H9 (cell line): ENCODE results near the gene SEMA5A. TPM values are rescaled to one million over a fixed set of nuclear protein-coding genes. Genes with fewer than 3 reads are reported as not detected.

Source experiments
- DNase-seq: peaks from one replicate; pipeline ENCODE4 v3.0.0-alpha.2; 2017
- H2AFZ ChIP-seq: one replicate; pipeline ENCODE4 v1.6.1; 2013; ENCODE audit warnings: mild to moderate bottlenecking, low read length, control low read depth, moderate library complexity
- H2AK5ac ChIP-seq: 2 replicates; pipeline ENCODE4 v1.6.1; 2013; ENCODE audit warnings: low read length, control low read depth, mixed read lengths; ENCODE audit not compliant: insufficient read length
- H2BK120ac ChIP-seq: one replicate; pipeline ENCODE4 v1.6.1; 2013; ENCODE audit warnings: low read depth, mild to moderate bottlenecking, low read length, control low read depth, inconsistent platforms; ENCODE audit not compliant: poor library complexity, severe bottlenecking
- H2BK12ac ChIP-seq: 2 replicates; pipeline ENCODE4 v1.6.1; 2013; ENCODE audit warnings: low read length, control low read depth, mixed read lengths, low read depth; ENCODE audit not compliant: insufficient read length
- H2BK15ac ChIP-seq: 2 replicates; pipeline ENCODE4 v1.6.1; 2013; ENCODE audit warnings: low read depth, low read length, control low read depth
- H2BK20ac ChIP-seq: one replicate; pipeline ENCODE4 v1.6.1; 2013; ENCODE audit warnings: low read depth, mild to moderate bottlenecking, low read length, control low read depth, inconsistent platforms; ENCODE audit not compliant: poor library complexity, severe bottlenecking
- H2BK5ac ChIP-seq: 2 replicates; pipeline ENCODE4 v1.6.1; 2013; ENCODE audit warnings: low read length, control low read depth, mixed read lengths; ENCODE audit not compliant: insufficient read length
- H3K14ac ChIP-seq: 2 replicates; pipeline ENCODE4 v1.6.1; 2013; ENCODE audit warnings: low read length, control low read depth; ENCODE audit not compliant: insufficient read depth
- H3K18ac ChIP-seq: 2 replicates; pipeline ENCODE4 v1.6.1; 2013; ENCODE audit warnings: low read depth, mild to moderate bottlenecking, mixed read lengths, low read length, control low read depth; ENCODE audit not compliant: insufficient read length
- H3K23ac ChIP-seq: 2 replicates; pipeline ENCODE4 v1.6.1; 2013; ENCODE audit warnings: low read length, control low read depth, mixed read lengths, low read depth; ENCODE audit not compliant: insufficient read length
- H3K23me2 ChIP-seq: 2 replicates; pipeline ENCODE4 v1.6.1; 2013; ENCODE audit warnings: low read depth, mild to moderate bottlenecking, mixed read lengths, low read length, control low read depth; ENCODE audit not compliant: insufficient read length, poor library complexity, severe bottlenecking
- H3K27ac ChIP-seq: 2 replicates; pipeline ENCODE4 v1.5.1; 2013; ENCODE audit warnings: low read length, control low read depth, mixed read lengths, low read depth; ENCODE audit not compliant: insufficient read length
- H3K27me3 ChIP-seq: 2 replicates; pipeline ENCODE4 v1.6.1; 2013; ENCODE audit warnings: low read length, control low read depth, inconsistent platforms; ENCODE audit not compliant: insufficient read depth
- H3K4ac ChIP-seq: 2 replicates; pipeline ENCODE4 v1.6.1; 2013; ENCODE audit warnings: low read depth, mild to moderate bottlenecking, control low read depth, inconsistent platforms, low read length, moderate library complexity
- H3K4me1 ChIP-seq: 2 replicates; pipeline ENCODE4 v1.6.1; 2013; ENCODE audit warnings: low read length, control low read depth, inconsistent platforms; ENCODE audit not compliant: insufficient read depth
- H3K4me2 ChIP-seq: 2 replicates; pipeline ENCODE4 v1.6.1; 2013; ENCODE audit warnings: low read length, control low read depth, mixed read lengths; ENCODE audit not compliant: insufficient read length, insufficient read depth
- H3K56ac ChIP-seq: 2 replicates; pipeline ENCODE4 v1.6.1; 2013; ENCODE audit warnings: low read depth, mild to moderate bottlenecking, mixed read lengths, low read length, control low read depth; ENCODE audit not compliant: insufficient read length
- H3K79me1 ChIP-seq: 2 replicates; pipeline ENCODE4 v1.6.1; 2013; ENCODE audit warnings: low read depth, mild to moderate bottlenecking, moderate library complexity, low read length, control low read depth, inconsistent platforms; ENCODE audit not compliant: insufficient read depth, poor library complexity, severe bottlenecking
- H3K79me2 ChIP-seq: 2 replicates; pipeline ENCODE4 v1.6.1; 2013; ENCODE audit warnings: low read length, control low read depth, inconsistent platforms; ENCODE audit not compliant: insufficient read depth
- H3K9ac ChIP-seq: 2 replicates; pipeline ENCODE4 v1.6.1; 2013; ENCODE audit warnings: low read length, control low read depth, mixed read lengths; ENCODE audit not compliant: insufficient read length; ENCODE audit errors: extremely low read depth
- H3K9me3 ChIP-seq: one replicate; pipeline ENCODE4 v1.6.1; 2013; ENCODE audit warnings: low read depth, low read length, inconsistent platforms; ENCODE audit not compliant: control insufficient read depth
- H3T11ph ChIP-seq: one replicate; pipeline ENCODE4 v1.6.1; 2013; ENCODE audit warnings: mild to moderate bottlenecking, low read length, control low read depth, inconsistent platforms
- H4K20me1 ChIP-seq: one replicate; pipeline ENCODE4 v1.6.1; 2013; ENCODE audit not compliant: control insufficient read depth, insufficient read length, insufficient read depth
- H4K5ac ChIP-seq: 2 replicates; pipeline ENCODE4 v1.6.1; 2013; ENCODE audit warnings: low read depth, mild to moderate bottlenecking, mixed read lengths, low read length, control low read depth; ENCODE audit not compliant: insufficient read length
- H4K8ac ChIP-seq: replicated peaks from 2 replicates; pipeline ENCODE4 v1.6.1; 2013; ENCODE audit warnings: low read length, control low read depth, mixed read lengths, low read depth; ENCODE audit not compliant: insufficient read length
- H4K91ac ChIP-seq: 2 replicates; pipeline ENCODE4 v1.6.1; 2013; ENCODE audit warnings: low read depth, mild to moderate bottlenecking, moderate library complexity, mixed read lengths, low read length, control low read depth; ENCODE audit not compliant: insufficient read length
- H3K27ac Mint-ChIP-seq, 3 experiments: 2 replicates in 2 of 3; 3 replicates in 1 of 3; pipeline ENCODE4 v1.8.0; 2020 to 2021; ENCODE audit warnings: mixed read lengths in 3 of 3, mild to moderate bottlenecking in 1 of 3, moderate library complexity in 1 of 3
- H3K27me3 Mint-ChIP-seq: 2 replicates; pipeline ENCODE4 v1.8.0; 2021; ENCODE audit warnings: low read depth, mild to moderate bottlenecking, moderate library complexity, mixed read lengths
- H3K36me3 Mint-ChIP-seq, 3 experiments: 2 replicates in 2 of 3; 3 replicates in 1 of 3; pipeline ENCODE4 v1.8.0; 2020 to 2021; ENCODE audit warnings: low read depth in 3 of 3, mixed read lengths in 3 of 3; ENCODE audit not compliant: insufficient read depth in 1 of 3
- H3K4me1 Mint-ChIP-seq, 2 experiments: 2 replicates each; pipeline ENCODE4 v1.8.0; 2020; ENCODE audit warnings: mixed read lengths in 2 of 2
- H3K4me3 Mint-ChIP-seq, 2 experiments: 2 replicates in 1 of 2; 3 replicates in 1 of 2; pipeline ENCODE4 v1.8.0; 2020 to 2021; ENCODE audit warnings: mild to moderate bottlenecking in 2 of 2, mixed read lengths in 2 of 2, moderate library complexity in 1 of 2
- H3K9me3 Mint-ChIP-seq, 2 experiments: 2 replicates in 1 of 2; 3 replicates in 1 of 2; pipeline ENCODE4 v1.8.0; 2020; ENCODE audit warnings: mild to moderate bottlenecking in 2 of 2, mixed read lengths in 2 of 2, moderate library complexity in 1 of 2
- CTCF ChIP-seq: fragments of 200-600 bp; sonication (generic); conservative IDR thresholded peaks from 3 replicates; pipeline ENCODE4 v1.8.0; 2021; ENCODE audit warnings: antibody characterized with exemption, mild to moderate bottlenecking
- WGBS: extraction: QIAGEN DNeasy Blood & Tissue Kit; methylation state at CpG from one replicate; pipeline ENCODE4 v1.1.7; 2013; ENCODE audit warnings: missing lambda C conversion rate, low lambda C conversion rate, mixed read lengths; ENCODE audit not compliant: insufficient read length; ENCODE audit errors: extremely low coverage; 5-methylcytosine and 5-hydroxymethylcytosine counted together
- total RNA-seq: library from RNA; stranded (reverse); gene quantifications from 2 replicates; pipeline ENCODE4 v1.2.1, GENCODE V29; 2021

Gene SEMA5A
- total RNA-seq, 1 experiment from 2014 or later, result 4.3 TPM

DNA sequence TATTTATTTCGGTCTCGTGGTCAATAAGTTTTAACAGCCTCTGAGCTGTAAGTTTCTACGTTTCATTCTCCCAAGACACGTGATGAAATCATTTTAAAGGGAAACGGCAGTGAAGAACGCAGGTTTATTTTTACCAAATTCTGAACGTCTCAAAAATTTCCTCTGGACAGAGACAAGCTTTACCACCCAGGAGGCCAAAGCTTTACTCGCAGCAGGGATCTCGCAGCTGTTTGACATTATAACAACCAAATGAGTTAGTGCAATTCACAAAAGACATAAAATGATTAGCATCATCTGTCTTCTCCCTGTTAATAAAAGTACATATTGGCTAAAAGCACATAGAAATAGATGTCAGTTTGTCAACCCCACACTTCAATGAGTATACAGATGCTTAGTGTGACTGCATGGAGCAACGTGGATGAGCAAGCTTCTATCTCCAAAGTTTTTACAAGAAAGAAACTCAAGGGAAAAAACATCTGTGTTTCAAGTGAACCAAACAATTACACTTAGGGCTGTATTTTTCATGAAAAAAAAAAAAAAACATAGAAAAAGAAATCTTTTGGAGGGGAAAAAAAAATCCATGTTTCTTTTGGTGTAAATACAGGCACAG, 2.5 kb downstream of the SEMA5A start:
- no peak overlapping the region for H2BK12ac ChIP-seq
- no peaks in the 10 kb centered on the region for H3K79me1 ChIP-seq
- H3K9me3 Mint-ChIP-seq, result no peaks in the 10 kb centered on the region; a peak in 1 of 5 replicates
- no peak for DNase-seq
- no peak overlapping the region for H3K14ac ChIP-seq
- no peak overlapping the region for H2BK15ac ChIP-seq
- H3K4me2 ChIP-seq, result no peak overlapping the region
- no peak overlapping the region for H3K4ac ChIP-seq
- no peaks in the 10 kb centered on the region for H4K20me1 ChIP-seq
- H3K27ac ChIP-seq, result no peak overlapping the region
- no peak overlapping the region for H4K8ac ChIP-seq
- H2AK5ac ChIP-seq, result no peak overlapping the region
- no peak overlapping the region for H3K23ac ChIP-seq
- no peak overlapping the region for H2BK20ac ChIP-seq
- no peak overlapping the region for H2AFZ ChIP-seq
- H3K4me1 ChIP-seq, result 0 out of 2 replicates have a peak, but pooled peaks cover 4% of the 10 kb centered on the region
- no peaks in the 10 kb centered on the region for H3K36me3 Mint-ChIP-seq
- no peak overlapping the region for H4K91ac ChIP-seq
- no peaks in the 10 kb centered on the region for H3K79me2 ChIP-seq
- peaks cover 20% of the 10 kb centered on the region for H3K23me2 ChIP-seq
- H3K4me1 Mint-ChIP-seq, result peaks cover 18 to 20% of the 10 kb centered on the region in 2 experiments
- no peak for TF ChIP-seq CTCF
- no peak overlapping the region for H3K56ac ChIP-seq
- H3K27ac Mint-ChIP-seq, result no peak overlapping the region
- peaks cover 10% of the 10 kb centered on the region for H3K27me3 Mint-ChIP-seq
- no peak overlapping the region for H3T11ph ChIP-seq
- H4K5ac ChIP-seq, result no peak overlapping the region
- H3K18ac ChIP-seq, result no peak overlapping the region
- no peaks in the 10 kb centered on the region for H3K27me3 ChIP-seq
- no peaks in the 10 kb centered on the region for H3K9me3 ChIP-seq
- H3K9ac ChIP-seq, result no peak overlapping the region
- H2BK5ac ChIP-seq, result no peak overlapping the region
- no peak overlapping the region for H3K4me3 Mint-ChIP-seq
- no CpG with 5 or more reads among the region's 10 CpGs for WGBS
- H2BK120ac ChIP-seq, result no peak overlapping the region
